ENCODE results near the gene PWP1. TPM values are rescaled to one million over a fixed set of nuclear protein-coding genes. Genes with fewer than 3 reads are reported as not detected.

PWP1 gene
- total RNA-seq, 2 donors from 2014 or later: 35.7 to 37.8 TPM

GRCh38 chr12:107734139-107734538 lies 48.5 kb downstream of the PWP1 start:
- no peak for DNase-seq
- no peak overlapping the region for H3K4me3 Mint-ChIP-seq
- Histone ChIP-seq H3K9ac (ENCODE audit: extremely low read depth, low read length, poor library complexity, severe bottlenecking) (no peak overlapping the region), H3K27ac (ENCODE audit: low read depth, low read length) (no peak overlapping the region), H3K4me1 (ENCODE audit: control insufficient read depth, insufficient read depth, low read length) (no peaks in the 10 kb centered on the region), H3K27me3 (ENCODE audit: control insufficient read depth, insufficient read depth, low read length, poor library complexity, severe bottlenecking) (no peaks in the 10 kb centered on the region), H3K9me3 (ENCODE audit: control insufficient read depth, low read length) (no peaks in the 10 kb centered on the region), H3K4me3 (ENCODE audit: low read length) (no peak overlapping the region), H3K36me3 (ENCODE audit: control insufficient read depth, insufficient read depth, low read length) (peaks cover 62% of the 10 kb centered on the region)
- no peak overlapping the region for H3K27ac Mint-ChIP-seq
- TF ChIP-seq CTCF (conservative IDR thresholded peaks at IDR 0.05): no peak
- no peaks in the 10 kb centered on the region for H3K27me3 Mint-ChIP-seq (ENCODE audit: insufficient read depth)
- WGBS, 2 experiments (ENCODE audit: insufficient coverage in 1 of 2, insufficient read length in 1 of 2): 92 to 100% methylated on average over 2 to 5 of the region's 5 CpGs
- no peaks in the 10 kb centered on the region for H3K9me3 Mint-ChIP-seq
- peaks cover 48% of the 10 kb centered on the region for H3K36me3 Mint-ChIP-seq (ENCODE audit: low read depth)
- H3K4me1 Mint-ChIP-seq: peaks cover 5% of the 10 kb centered on the region

- no peak for DNase-seq
- no peaks in the 10 kb centered on the region for H3K9me3 ChIP-seq (ENCODE audit: control insufficient read depth, low read length)
- H3K4me3 ChIP-seq (ENCODE audit: low read length): no peak overlapping the region
- WGBS, 2 experiments (ENCODE audit: insufficient coverage in 1 of 2, insufficient read length in 1 of 2): 85 to 93% methylated on average over 2 of the region's 2 CpGs
- H3K4me1 Mint-ChIP-seq: peaks cover 5% of the 10 kb centered on the region
- H3K27ac ChIP-seq (ENCODE audit: low read depth, low read length): no peak overlapping the region
- peaks cover 61% of the 10 kb centered on the region for H3K36me3 Mint-ChIP-seq (ENCODE audit: low read depth)
- H3K27me3 Mint-ChIP-seq (ENCODE audit: insufficient read depth): no peaks in the 10 kb centered on the region
- no peak overlapping the region for H3K9ac ChIP-seq (ENCODE audit: extremely low read depth, low read length, poor library complexity, severe bottlenecking)
- no peaks in the 10 kb centered on the region for H3K9me3 Mint-ChIP-seq
- no peak for TF ChIP-seq CTCF (conservative IDR thresholded peaks at IDR 0.05)
- H3K36me3 ChIP-seq (ENCODE audit: control insufficient read depth, insufficient read depth, low read length): peaks cover 78% of the 10 kb centered on the region
- no peaks in the 10 kb centered on the region for H3K27me3 ChIP-seq (ENCODE audit: control insufficient read depth, insufficient read depth, low read length, poor library complexity, severe bottlenecking)
- no peak overlapping the region for H3K4me3 Mint-ChIP-seq
- no peaks in the 10 kb centered on the region for H3K4me1 ChIP-seq (ENCODE audit: control insufficient read depth, insufficient read depth, low read length)
- no peak overlapping the region for H3K27ac Mint-ChIP-seq
Measured at GRCh38 chr12:107735763-107736162, 50.2 kb downstream of the PWP1 start.

GRCh38 chr12:107736914-107737313 lies 51.3 kb downstream of the PWP1 start:
- 94 to 100% methylated on average over 2 to 4 of the region's 4 CpGs for WGBS, 2 experiments (ENCODE audit: insufficient coverage in 1 of 2, insufficient read length in 1 of 2)
- no peak overlapping the region for H3K4me3 ChIP-seq (ENCODE audit: low read length)
- Mint-ChIP-seq H3K27me3 (ENCODE audit: insufficient read depth) (no peaks in the 10 kb centered on the region), H3K4me1 (peaks cover under 1% of the 10 kb centered on the region), H3K36me3 (ENCODE audit: low read depth) (peaks cover 72% of the 10 kb centered on the region), H3K4me3 (no peak overlapping the region), H3K27ac (no peak overlapping the region), H3K9me3 (no peaks in the 10 kb centered on the region)
- no peaks in the 10 kb centered on the region for H3K4me1 ChIP-seq (ENCODE audit: control insufficient read depth, insufficient read depth, low read length)
- H3K9me3 ChIP-seq (ENCODE audit: control insufficient read depth, low read length): no peaks in the 10 kb centered on the region
- DNase-seq: no peak
- H3K27me3 ChIP-seq (ENCODE audit: control insufficient read depth, insufficient read depth, low read length, poor library complexity, severe bottlenecking): no peaks in the 10 kb centered on the region
- H3K9ac ChIP-seq (ENCODE audit: extremely low read depth, low read length, poor library complexity, severe bottlenecking): no peak overlapping the region
- no peak overlapping the region for H3K27ac ChIP-seq (ENCODE audit: low read depth, low read length)
- no peak for TF ChIP-seq CTCF (conservative IDR thresholded peaks at IDR 0.05)
- H3K36me3 ChIP-seq (ENCODE audit: control insufficient read depth, insufficient read depth, low read length): peaks cover 89% of the 10 kb centered on the region
